GM23338 (cell line): Measurements from ENCODE around the gene PIGZ. TPM values are rescaled to one million over a fixed set of nuclear protein-coding genes. Genes with fewer than 3 reads are reported as not detected.

Experiments
- ATAC-seq: fragments of 200-7000 bp; cut with Tn5 transposase; 3 replicates; pipeline ENCODE4 v1.9.1; 2020
- DNase-seq: peaks from one replicate; pipeline ENCODE4 v3.0.0-alpha.2; 2015; ENCODE audit warnings: low spot score
- H2AFZ ChIP-seq: fragments of 200-600 bp; sonication (generic); 2 replicates; pipeline ENCODE4 v1.8.0; 2016; ENCODE audit warnings: antibody characterized with exemption, mild to moderate bottlenecking, moderate library complexity
- H3F3A ChIP-seq: fragments of 200-600 bp; sonication (generic); replicated peaks from 2 replicates; pipeline ENCODE4 v1.8.0; 2017; ENCODE audit warnings: antibody characterized with exemption, mixed run types, low read depth
- H3K27ac ChIP-seq: fragments of 200-600 bp; sonication (generic); 2 replicates; pipeline ENCODE4 v1.6.1; 2016; ENCODE audit warnings: low read depth
- H3K27me3 ChIP-seq: fragments of 200-600 bp; sonication (generic); 2 replicates; pipeline ENCODE4 v1.8.0; 2016; ENCODE audit warnings: mild to moderate bottlenecking, mixed run types, moderate library complexity; ENCODE audit not compliant: insufficient read depth
- H3K36me3 ChIP-seq: fragments of 200-600 bp; sonication (generic); 2 replicates; pipeline ENCODE4 v1.8.0; 2016; ENCODE audit warnings: mild to moderate bottlenecking; ENCODE audit not compliant: insufficient read depth
- H3K4me1 ChIP-seq: fragments of 200-600 bp; sonication (generic); 2 replicates; pipeline ENCODE4 v1.8.0; 2016; ENCODE audit warnings: mild to moderate bottlenecking, moderate library complexity; ENCODE audit not compliant: insufficient read depth
- H3K4me2 ChIP-seq: fragments of 200-600 bp; sonication (generic); 2 replicates; pipeline ENCODE4 v1.7.1; 2017; ENCODE audit warnings: mixed run types
- H3K4me3 ChIP-seq: fragments of 200-600 bp; sonication (generic); 2 replicates; pipeline ENCODE4 v1.6.1; 2016; ENCODE audit warnings: mixed run types
- H3K79me2 ChIP-seq: fragments of 200-600 bp; sonication (generic); replicated peaks from 2 replicates; pipeline ENCODE4 v1.8.0; 2017; ENCODE audit warnings: mild to moderate bottlenecking; ENCODE audit not compliant: insufficient read depth
- H3K9me2 ChIP-seq: fragments of 200-600 bp; sonication (generic); 2 replicates; pipeline ENCODE4 v1.8.0; 2017; ENCODE audit not compliant: insufficient read depth
- H4K20me1 ChIP-seq: fragments of 200-600 bp; sonication (generic); replicated peaks from 2 replicates; pipeline ENCODE4 v1.8.0; 2017; ENCODE audit warnings: mild to moderate bottlenecking; ENCODE audit not compliant: insufficient read depth
- H3K27ac Mint-ChIP-seq: 2 replicates; pipeline ENCODE4 v1.8.0; 2020; ENCODE audit warnings: inconsistent platforms, mild to moderate bottlenecking, moderate library complexity, mixed read lengths
- H3K27me3 Mint-ChIP-seq: 3 replicates; pipeline ENCODE4 v1.8.0; 2022; ENCODE audit warnings: low read depth, mild to moderate bottlenecking, moderate library complexity, mixed read lengths, inconsistent platforms; ENCODE audit not compliant: insufficient read depth, poor library complexity
- H3K36me3 Mint-ChIP-seq: 3 replicates; pipeline ENCODE4 v1.8.0; 2021; ENCODE audit warnings: low read depth, mild to moderate bottlenecking, inconsistent platforms, moderate library complexity, mixed read lengths
- H3K4me1 Mint-ChIP-seq: 3 replicates; pipeline ENCODE4 v1.8.0; 2020; ENCODE audit warnings: mild to moderate bottlenecking, inconsistent platforms, mixed read lengths
- H3K4me3 Mint-ChIP-seq: 3 replicates; pipeline ENCODE4 v1.8.0; 2021; ENCODE audit warnings: moderate library complexity, mild to moderate bottlenecking, inconsistent platforms, mixed read lengths
- H3K9me3 Mint-ChIP-seq: 3 replicates; pipeline ENCODE4 v1.8.0; 2020; ENCODE audit warnings: moderate library complexity, mild to moderate bottlenecking, inconsistent platforms, mixed read lengths
- CREB1 ChIP-seq: fragments of 250-450 bp; sonication (Bioruptor Pico); IDR thresholded peaks from 2 replicates; pipeline ENCODE4 v1.5.0; 2020; ENCODE audit warnings: low read depth, mild to moderate bottlenecking, moderate library complexity
- CTCF ChIP-seq, 2 experiments: fragments of 200-600 bp in 1 of 2; sonication (generic) in 1 of 2; conservative IDR thresholded peaks; 2 replicates each; pipeline versions ENCODE4 v1.5.1 to v1.6.1; 2016 to 2017; ENCODE audit warnings: antibody characterized with exemption in 2 of 2, low read depth in 2 of 2, mild to moderate bottlenecking in 2 of 2, moderate library complexity in 1 of 2
- EZH2 ChIP-seq: fragments of 200-600 bp; sonication (generic); IDR thresholded peaks from one replicate; pipeline ENCODE4 v1.8.0; 2017; ENCODE audit warnings: antibody characterized with exemption, mild to moderate bottlenecking, low read depth; ENCODE audit not compliant: unreplicated experiment
- EZH2phosphoT487 ChIP-seq: fragments of 200-600 bp; sonication (generic); IDR thresholded peaks from one replicate; pipeline ENCODE4 v1.8.1; 2018; ENCODE audit warnings: antibody characterized with exemption; ENCODE audit not compliant: unreplicated experiment
- JUNB ChIP-seq: IDR thresholded peaks from one replicate; pipeline ENCODE4 v1.6.1; 2016; ENCODE audit warnings: antibody characterized with exemption; ENCODE audit not compliant: unreplicated experiment
- NANOG ChIP-seq: IDR thresholded peaks from 2 replicates; pipeline ENCODE4 v1.6.1; 2016; ENCODE audit warnings: antibody characterized with exemption, borderline replicate concordance
- POLR2AphosphoS5 ChIP-seq: IDR thresholded peaks from 2 replicates; pipeline ENCODE4 v1.6.1; 2016; ENCODE audit warnings: antibody characterized with exemption, low read depth
- REST ChIP-seq: IDR thresholded peaks from one replicate; pipeline ENCODE4 v1.6.1; 2018; ENCODE audit warnings: antibody characterized with exemption; ENCODE audit not compliant: unreplicated experiment
- STAT1 ChIP-seq: IDR thresholded peaks from one replicate; pipeline ENCODE4 v1.6.1; 2016; ENCODE audit warnings: antibody characterized with exemption; ENCODE audit not compliant: unreplicated experiment
- ZNF114 ChIP-seq: fragments of 250-450 bp; sonication (Bioruptor Pico); IDR thresholded peaks from 2 replicates; pipeline ENCODE4 v1.5.0; 2020; ENCODE audit warnings: mild to moderate bottlenecking, moderate library complexity
- ZNF331 ChIP-seq: fragments of 250-450 bp; sonication (Bioruptor Pico); IDR thresholded peaks from 2 replicates; pipeline ENCODE4 v1.5.0; 2020; ENCODE audit warnings: low read depth, mild to moderate bottlenecking, moderate library complexity
- ZNF462 ChIP-seq: fragments of 250-450 bp; sonication (Bioruptor Pico); IDR thresholded peaks from 2 replicates; pipeline ENCODE4 v1.5.0; 2020; ENCODE audit warnings: mild to moderate bottlenecking, moderate library complexity
- polyA plus RNA-seq: library from polyadenylated mRNA; unstranded; fragments of >200 nt; fragmentation: Nextera tagmentation; extraction: Ambion mirVana; gene quantifications from 2 replicates; pipeline ENCODE4 v1.2.1, GENCODE V29; 2016
- total RNA-seq: library from RNA; depleted of rRNA; stranded (reverse); fragments of >200 nt; shearing (Covaris generic); gene quantifications from 2 replicates; pipeline ENCODE4 v1.2.3, GENCODE V29; 2014
- TF ChIP-seq, protein P1 (sequence below): IDR thresholded peaks from 2 replicates; pipeline ENCODE4 v1.6.1; 2016; ENCODE audit warnings: antibody characterized with exemption

The PIGZ gene
- total and polyA plus RNA-seq, 2 experiments from 2014 or later: 0.16 TPM; not detected in 1

DNA sequence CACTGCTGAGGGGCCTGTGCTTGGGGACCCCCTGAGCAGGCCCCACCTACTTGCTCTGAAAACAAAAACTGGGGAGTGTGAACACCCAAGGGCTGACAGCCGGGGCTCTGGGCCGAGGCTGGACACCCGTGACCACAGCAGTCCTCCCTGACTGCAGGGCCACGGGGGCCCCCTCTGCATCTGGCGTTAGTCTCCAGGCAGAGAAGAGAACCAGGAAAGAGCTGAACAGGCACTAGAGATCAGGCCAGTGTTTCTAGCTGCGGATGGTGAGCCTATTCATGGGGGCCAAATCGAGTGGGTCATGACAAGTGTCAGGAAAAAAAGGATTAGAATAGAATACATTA, 43.9 kb upstream of the PIGZ start:
- Histone ChIP-seq H3K36me3 (no peaks in the 10 kb centered on the region), H4K20me1 (no peaks in the 10 kb centered on the region), H3K4me2 (no peak overlapping the region), H3K4me1 (no peaks in the 10 kb centered on the region), H3K4me3 (no peak overlapping the region), H3F3A (no peaks in the 10 kb centered on the region), H3K9me2 (no peaks in the 10 kb centered on the region), H2AFZ (no peak overlapping the region), H3K27ac (no peak overlapping the region), H3K79me2 (no peaks in the 10 kb centered on the region), H3K27me3 (no peaks in the 10 kb centered on the region)
- Mint-ChIP-seq H3K4me3 (no peak overlapping the region), H3K27ac (no peak overlapping the region), H3K9me3 (no peaks in the 10 kb centered on the region), H3K4me1 (no peaks in the 10 kb centered on the region), H3K27me3 (peaks cover 5% of the 10 kb centered on the region), H3K36me3 (no peaks in the 10 kb centered on the region)
- no peak for TF ChIP-seq EZH2
- TF ChIP-seq ZNF114: no peak
- TF ChIP-seq REST: no peak
- no peak for TF ChIP-seq POLR2AphosphoS5
- TF ChIP-seq, protein P1, sequence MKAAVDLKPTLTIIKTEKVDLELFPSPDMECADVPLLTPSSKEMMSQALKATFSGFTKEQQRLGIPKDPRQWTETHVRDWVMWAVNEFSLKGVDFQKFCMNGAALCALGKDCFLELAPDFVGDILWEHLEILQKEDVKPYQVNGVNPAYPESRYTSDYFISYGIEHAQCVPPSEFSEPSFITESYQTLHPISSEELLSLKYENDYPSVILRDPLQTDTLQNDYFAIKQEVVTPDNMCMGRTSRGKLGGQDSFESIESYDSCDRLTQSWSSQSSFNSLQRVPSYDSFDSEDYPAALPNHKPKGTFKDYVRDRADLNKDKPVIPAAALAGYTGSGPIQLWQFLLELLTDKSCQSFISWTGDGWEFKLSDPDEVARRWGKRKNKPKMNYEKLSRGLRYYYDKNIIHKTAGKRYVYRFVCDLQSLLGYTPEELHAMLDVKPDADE: no peak
- no peak for TF ChIP-seq JUNB
- TF ChIP-seq ZNF331 (CRISPR knock-in tag): no peak
- no peak for TF ChIP-seq ZNF462 (CRISPR knock-in tag)
- TF ChIP-seq NANOG: no peak
- no peak for TF ChIP-seq EZH2phosphoT487
- no peak for TF ChIP-seq STAT1
- TF ChIP-seq CTCF (conservative IDR thresholded peaks at IDR 0.05; ENCODE audit: low read depth in 2 of 2): no peak
- TF ChIP-seq CREB1 (CRISPR knock-in tag): no peak
- DNase-seq (no peak), ATAC-seq (no peak)
